Measurements from ENCODE around the gene VPS13D.

VPS13D gene

DNA sequence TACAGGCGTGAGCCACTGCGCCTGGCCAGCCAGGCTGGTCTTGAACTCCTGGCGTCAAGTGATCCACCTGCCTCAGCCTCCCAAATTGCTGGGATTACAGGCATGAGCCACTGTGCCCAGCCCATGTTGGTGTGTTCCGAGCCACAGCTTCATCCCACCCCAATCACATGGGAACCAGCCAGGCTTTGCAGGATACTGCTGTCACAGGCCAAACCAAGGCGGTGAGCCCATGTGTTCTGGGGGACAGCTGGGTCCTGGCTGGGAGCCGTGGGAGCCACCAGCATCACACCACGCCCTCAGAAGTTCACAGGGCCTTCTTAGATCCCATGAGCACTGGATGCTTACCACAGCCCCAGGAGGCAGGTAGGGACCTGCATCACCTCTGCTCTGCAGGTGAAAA is 331.3 kb downstream of the VPS13D start:
- DNase-seq (ENCODE audit: low read depth): no peak
- no peak overlapping the region for H3K4me3 ChIP-seq (ENCODE audit: low read depth, low read length)
- TF ChIP-seq, protein P1, sequence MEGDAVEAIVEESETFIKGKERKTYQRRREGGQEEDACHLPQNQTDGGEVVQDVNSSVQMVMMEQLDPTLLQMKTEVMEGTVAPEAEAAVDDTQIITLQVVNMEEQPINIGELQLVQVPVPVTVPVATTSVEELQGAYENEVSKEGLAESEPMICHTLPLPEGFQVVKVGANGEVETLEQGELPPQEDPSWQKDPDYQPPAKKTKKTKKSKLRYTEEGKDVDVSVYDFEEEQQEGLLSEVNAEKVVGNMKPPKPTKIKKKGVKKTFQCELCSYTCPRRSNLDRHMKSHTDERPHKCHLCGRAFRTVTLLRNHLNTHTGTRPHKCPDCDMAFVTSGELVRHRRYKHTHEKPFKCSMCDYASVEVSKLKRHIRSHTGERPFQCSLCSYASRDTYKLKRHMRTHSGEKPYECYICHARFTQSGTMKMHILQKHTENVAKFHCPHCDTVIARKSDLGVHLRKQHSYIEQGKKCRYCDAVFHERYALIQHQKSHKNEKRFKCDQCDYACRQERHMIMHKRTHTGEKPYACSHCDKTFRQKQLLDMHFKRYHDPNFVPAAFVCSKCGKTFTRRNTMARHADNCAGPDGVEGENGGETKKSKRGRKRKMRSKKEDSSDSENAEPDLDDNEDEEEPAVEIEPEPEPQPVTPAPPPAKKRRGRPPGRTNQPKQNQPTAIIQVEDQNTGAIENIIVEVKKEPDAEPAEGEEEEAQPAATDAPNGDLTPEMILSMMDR (IDR thresholded peaks at IDR 0.05; ENCODE audit: low read depth, low read length): no peak
- TF ChIP-seq POLR2A (IDR thresholded peaks at IDR 0.05; ENCODE audit: extremely low read depth, insufficient read length): no peak
- no peak for TF ChIP-seq MYC (IDR thresholded peaks at IDR 0.05; ENCODE audit: low read depth, low read length)
- TF ChIP-seq, protein P2, sequence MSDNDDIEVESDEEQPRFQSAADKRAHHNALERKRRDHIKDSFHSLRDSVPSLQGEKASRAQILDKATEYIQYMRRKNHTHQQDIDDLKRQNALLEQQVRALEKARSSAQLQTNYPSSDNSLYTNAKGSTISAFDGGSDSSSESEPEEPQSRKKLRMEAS (IDR thresholded peaks at IDR 0.05; ENCODE audit: low read depth, low read length): no peak
